SIG-M5 (cell line): ENCODE data around the gene ROR2.
"Not testable (repeated sequence)": the region's sequence is repeated elsewhere in the genome, so short reads cannot be mapped to it uniquely, and the experiment has no call there.

Source experiments
- DNase-seq: peaks from one replicate; lab custom pipeline; 2025; lab: John Stamatoyannopoulos, UW

Gene ROR2

DNA sequence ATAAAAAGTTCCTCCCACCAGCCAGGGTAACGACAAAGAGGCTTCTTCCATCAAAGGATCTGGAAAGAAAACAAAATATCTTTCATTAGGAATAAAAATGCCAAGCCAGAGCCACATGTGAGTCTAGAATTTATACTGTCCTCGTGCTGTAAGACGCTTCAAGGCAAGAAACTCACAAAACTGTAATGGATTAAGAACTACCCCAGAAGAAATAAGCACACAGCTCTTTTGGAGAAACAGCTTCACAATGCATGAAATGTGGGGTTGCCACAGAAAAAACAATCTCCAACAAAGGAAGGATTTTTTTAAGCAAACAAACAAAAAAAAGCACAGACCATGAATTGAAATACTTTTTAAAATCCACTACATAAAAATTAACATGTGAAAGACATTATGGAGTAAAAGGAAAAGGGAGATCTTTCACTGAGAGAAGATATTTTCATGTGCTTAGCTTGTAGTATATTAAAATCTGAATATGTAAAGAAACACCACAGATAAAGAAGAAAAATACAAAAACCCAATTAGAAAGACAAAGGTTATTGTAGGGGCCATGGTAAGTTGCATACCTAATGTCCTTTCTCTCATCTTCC is 385.9 kb downstream of the ROR2 start:
- DNase-seq = no peak

DNA sequence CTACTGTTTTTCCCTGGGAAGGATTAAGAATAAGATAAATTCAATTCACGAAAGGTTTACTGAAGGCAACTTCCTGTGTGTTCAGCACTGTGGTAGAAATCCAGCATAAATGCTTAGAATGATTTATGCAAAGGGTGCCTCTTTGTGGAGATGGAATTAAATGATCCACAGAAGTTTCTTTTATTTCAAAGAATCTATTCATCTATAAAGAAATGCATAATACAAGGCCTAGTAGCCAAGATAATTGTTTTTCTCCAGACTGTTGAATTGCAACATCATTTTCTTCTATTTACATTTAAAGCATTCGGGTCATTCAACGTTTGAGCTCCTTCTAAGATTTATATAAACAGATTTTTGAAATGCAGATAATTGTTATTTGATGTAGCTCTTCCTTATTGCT is 387.6 kb downstream of the ROR2 start:
- no peak for DNase-seq

DNA sequence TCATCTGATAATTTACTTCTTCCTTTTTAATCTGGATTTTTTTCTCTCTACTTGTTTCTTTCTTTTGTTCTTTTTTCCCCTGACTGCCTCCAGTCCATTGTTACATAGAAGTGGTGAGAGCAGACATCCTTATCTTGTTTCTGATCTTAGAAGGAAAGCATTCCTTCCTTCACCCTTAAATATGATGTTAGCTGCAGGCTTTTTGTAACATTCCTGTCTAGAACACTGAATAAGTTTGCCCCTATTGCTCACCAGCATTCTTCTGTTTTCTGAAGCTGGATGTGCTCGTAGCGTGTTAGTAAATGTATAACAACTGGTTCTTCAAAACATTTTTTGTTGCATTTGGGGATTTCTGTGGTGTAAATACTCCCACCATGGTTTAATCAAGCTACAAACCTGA is 389.7 kb downstream of the ROR2 start:
- DNase-seq = no peak

DNA sequence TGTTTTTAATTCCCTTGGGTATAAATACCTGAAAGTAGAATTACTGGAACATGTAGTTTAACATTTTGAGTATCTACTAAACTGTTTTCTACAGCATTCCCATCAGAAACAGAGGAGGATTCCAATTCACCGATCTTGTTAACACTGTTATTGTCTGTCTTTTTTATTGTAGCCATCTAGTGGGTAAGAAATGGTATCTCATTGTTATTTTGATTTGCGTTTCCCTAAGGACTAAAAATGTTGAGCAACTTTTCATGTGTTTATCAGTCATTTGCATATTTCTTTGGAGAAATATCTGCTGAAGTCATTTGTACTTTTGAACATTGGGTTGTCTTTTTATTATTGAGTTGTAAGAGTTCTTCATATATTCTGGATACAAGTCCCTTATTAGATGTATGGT is 391.1 kb downstream of the ROR2 start:
- no peak for DNase-seq

DNA sequence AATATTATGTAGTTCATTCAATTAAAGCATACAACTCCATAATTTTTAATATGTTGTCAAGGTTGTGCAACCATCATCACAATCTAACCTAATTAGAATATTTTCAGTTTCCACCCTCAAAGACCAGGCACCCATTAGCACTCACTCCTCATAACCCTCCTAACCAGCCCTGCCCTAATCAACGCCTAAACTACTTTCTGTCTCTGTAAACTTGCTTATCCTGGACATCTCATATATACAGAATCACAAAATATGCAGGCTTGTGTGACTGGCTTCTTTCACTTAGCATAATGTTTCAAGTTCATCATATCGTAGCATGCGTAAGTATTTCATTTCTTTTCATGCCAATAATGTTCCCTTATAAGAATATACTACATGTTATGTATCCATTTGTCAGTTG is 391.6 kb downstream of the ROR2 start:
- no peak for DNase-seq

DNA sequence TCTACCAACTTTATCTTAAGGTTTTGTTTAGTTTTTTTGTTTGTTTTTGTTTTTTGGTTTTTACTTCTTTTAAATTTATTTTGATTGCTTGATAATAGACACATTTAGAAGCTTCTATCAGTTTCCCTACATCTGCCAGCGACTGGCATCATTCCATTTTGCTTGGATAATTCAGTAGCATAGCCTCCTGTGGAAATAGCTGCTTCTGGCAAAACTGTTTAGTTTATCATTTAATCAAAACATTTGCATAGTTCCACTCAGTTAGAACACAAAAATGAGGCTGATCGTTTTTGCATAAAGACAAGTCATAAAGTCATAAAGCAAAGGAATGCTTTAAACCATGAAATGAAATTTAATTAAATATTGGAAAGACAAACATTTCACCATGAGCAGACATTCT is 392.7 kb downstream of the ROR2 start:
- DNase-seq = no peak

DNA sequence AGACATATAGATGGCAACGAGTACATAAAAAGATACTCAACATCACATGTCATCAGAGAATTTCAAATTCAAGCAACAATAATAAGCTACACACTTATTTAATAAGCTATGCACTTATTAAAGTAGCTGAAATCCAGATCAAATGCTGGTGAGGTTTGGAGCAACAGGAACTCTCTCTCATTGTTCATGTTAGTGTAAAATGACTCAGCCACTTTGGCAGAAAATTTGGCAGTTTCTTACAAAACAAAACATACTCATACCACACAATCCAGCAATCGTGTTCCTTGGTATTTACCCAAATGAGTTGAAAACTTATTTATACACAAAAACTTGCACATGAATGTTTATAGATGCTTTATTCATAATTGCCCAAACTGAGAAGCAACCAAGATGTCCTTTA is 394.9 kb downstream of the ROR2 start:
- DNase-seq = no peak

DNA sequence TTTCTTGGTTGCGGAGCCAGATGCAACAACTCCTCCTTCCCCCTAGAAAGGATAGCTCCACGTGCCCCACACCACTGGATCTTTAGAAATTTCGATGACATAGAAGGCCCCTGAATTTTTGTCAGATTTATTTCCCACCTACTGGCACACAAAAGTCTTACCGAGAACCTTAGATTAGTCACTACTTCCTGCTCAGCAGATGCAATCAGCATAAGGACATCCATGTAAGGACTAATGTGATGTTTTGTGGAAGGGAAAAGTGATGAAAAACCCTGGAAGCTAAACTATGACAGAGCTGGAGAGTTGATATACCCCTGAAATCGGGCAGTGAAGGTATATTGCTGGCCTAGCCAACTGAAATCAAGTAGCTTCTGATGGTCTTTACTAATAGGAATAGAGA is 400.9 kb downstream of the ROR2 start:
- no peak for DNase-seq

DNA sequence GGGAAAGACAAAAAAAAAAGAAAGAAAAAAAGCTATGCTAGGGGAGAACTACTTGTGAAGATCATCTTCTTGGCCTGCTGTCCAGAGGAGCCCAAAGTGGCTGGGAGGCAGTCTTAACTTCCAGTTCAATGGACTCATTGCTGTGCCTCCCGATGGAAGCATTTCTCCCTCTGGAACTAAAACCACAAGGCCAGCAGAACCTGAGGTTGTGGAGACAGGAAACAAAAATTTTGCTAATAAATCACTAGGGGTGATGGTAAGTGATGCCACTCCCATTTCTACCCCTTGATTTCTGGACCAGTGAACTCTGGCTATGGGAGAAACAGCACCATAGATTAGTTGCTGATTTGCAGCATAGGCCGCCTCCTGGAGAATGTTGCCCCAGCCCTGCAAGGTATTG is 402.9 kb downstream of the ROR2 start:
- DNase-seq = no peak

DNA sequence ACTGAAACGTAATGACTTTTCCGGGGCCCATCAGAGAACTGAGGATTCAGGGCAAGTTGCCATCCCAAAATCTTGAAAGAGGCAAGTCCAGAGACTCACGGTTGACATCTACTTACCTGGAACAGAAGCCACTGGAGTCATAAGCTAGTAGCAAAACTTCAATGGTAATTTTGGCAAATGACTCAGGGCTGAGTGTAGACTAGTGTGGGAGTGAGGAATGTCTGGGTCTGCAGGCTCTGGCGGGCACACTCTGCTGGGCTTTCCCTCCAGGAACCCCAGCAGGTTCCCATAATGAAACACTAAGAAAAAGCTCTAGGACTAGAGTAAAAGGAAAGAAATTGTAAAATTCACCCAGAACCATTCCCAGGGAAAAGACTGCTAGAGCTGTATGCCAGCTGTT is 403.5 kb downstream of the ROR2 start:
- no peak for DNase-seq

DNA sequence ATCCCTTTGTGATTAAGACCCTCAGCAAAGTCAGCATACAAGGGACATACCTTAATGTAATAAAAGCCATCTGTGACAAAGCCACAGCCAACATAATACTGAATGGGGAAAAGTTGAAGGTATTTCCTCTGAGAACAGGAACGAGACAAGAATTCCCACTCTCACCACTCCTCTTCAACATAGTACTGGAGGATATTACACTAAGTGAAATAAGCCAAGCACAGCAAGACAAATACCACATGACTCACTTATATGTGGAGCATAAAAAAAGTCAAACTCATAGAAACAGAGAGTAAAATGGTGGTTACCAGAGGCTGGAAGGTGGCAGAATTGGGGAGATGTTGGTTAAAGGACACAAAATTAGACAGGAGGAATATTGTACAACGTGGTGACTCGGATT is 408.3 kb downstream of the ROR2 start:
- no peak for DNase-seq

DNA sequence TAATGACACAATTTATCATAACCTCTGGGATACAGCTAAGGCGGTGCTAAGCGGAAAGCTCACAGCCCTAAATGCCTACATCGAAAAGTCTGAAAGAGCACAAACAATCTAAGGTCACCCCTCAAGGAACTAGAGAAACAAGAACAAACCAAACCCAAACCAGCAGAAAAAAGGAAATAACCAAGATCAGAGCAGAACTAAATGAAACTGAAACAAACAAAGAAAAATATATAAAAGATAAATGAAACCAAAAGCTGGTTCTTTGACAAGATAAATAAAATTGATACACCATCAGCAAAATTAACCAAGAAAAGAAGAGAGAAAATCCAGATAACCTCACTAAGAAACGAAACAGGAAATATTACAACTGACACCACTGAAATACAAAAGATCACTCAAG is 409.5 kb downstream of the ROR2 start:
- DNase-seq = not testable (repeated sequence)

DNA sequence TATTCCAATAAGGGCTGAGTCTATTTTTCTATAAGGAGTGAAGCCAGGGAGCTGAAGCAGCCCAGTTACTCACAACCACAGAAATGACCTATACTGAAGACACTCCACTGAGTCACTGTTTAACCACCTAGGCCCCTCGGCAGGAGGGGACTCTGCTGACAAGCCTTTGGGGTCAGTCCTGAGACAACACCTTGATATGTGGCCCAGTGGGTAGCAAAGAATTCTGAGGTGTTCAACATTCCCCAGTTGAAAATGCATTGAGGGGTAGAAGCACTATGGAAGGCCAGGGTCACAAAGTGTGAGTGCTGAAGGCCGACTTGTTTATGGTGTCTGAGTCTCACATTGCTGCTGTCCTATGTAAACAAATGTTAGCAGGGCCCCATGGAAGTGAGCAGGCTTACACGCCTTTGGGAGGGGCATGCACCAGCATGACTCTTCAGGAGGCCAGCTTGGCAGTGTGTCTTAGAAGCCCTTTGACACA is 413.8 kb downstream of the ROR2 start:
- DNase-seq = no peak

DNA sequence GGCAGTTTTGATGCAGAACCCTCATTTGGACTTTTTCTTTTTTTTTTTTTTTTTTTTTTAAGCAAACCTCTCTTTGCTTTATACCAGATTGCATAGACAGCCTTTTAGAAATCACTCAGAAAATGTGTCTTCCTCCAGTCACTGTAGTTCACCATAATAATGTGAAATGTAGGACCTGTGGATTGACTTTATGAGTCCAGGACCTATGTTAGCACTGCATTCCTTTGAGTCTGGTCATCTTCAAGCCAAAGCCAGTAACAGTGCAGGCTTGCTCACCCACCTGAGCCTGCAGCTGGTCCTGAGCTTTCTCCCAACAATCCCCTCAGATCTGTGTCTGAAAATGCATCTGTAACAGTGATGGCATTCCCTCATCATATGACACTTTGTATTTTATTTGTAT is 415.7 kb downstream of the ROR2 start:
- DNase-seq = no peak

DNA sequence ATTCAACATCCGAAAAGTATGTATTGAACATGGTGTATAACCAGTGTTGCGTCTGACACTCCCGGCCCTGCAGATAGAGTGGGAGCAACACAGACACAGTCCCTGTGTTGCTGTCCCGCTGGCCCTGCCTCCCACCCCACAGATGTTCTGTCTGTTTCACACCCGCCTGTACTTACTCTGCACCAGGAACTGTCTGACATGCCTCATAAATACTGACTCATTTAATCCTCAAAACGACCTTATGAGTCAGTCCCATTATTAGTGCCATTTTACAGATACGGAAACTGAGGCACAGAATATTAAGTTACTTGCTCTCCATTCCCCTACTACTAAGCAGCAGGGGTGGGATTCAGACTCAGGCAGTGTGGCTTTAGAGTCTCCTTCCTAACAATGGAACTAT is 416.6 kb downstream of the ROR2 start:
- no peak for DNase-seq

DNA sequence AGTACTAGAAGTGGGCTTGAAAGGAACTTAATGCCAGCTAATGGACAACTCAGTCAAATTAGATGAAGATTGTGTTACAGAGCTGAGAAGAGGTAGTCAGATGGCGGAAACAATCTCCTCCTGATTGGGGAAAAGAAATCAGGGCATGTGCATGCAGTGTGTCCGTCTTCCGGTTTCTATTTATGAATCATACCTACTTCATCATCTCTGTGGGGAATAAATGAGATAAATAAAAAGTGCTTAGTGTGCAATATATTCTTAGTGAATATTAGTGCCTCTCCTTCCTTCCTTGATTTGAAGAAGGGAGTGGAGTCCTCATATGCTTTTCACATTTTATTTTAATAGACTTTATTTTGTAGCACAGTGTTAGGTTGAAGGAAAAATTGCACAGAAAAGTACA is 417.7 kb downstream of the ROR2 start:
- no peak for DNase-seq

DNA sequence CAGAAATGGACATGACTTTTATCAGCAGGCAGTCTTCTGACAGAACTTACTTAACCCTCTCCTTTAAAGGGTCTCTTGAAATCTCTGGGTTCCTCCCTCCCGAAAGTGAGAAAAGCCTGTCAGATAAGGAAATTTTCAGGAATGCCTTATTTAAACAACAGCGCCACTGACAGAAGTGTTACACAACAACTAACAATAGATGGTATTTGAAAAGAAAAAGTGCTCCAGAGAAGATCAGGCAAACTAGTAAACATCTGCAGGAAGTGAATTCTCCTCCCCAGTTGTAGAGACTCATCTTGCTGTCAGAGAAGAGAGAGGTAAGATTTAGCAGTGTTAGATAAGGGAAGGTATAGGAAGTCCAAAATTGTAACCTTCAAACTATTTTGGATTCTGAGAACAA is 419.2 kb downstream of the ROR2 start:
- no peak for DNase-seq

DNA sequence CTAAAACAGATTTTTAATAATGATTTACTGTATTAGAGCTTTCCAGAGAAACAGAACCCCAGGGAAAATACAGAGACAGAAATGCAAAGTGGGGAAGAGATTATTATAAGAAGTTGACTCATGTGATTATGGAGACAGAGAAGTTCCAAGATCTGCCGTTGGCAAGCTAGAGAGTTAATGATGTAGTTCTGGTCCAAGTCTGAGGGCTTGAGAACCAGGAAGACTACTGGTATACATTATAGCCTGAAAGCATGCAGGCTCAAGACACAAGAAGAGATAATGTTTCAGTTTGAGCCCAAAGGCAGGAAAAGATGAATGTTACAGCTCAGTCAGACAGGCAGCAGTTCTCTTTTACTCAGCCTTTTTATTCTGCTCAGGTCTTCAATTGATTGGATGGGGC is 427.5 kb downstream of the ROR2 start:
- no peak for DNase-seq

DNA sequence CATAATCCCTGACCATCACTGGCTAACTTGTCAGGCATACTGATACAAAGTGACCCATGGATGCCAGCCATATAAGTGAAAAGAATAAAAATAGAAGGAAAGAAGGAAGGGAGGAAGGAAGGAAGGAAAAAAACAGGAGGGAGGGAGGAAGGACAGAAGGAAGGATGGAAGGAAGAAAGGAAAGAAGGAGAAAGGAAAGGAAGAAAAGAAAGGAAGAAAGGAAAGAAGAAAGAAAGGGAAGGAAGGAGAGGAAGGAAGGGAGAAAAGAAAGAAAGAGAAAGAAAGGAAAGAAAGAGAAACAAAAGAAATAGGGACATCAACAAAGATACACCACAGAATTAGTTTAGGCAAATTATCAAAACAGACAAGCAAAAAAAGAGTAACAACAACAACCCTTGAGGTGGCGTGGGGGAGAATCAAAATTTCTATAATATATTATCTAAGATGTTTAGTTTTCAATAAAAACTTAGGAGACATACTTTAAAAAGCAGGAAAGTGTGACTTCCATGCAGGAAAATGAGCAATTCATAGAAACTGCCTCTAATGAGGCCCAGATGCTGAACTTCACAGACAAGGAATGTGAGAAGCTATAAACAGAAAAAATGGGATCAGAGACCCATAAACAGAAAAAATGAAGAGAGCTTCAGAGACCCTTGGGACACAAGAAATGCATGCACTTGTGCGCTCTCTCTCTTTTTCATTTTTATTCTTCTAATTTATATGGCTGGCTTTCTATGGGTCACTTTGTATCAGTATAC is 430.3 kb downstream of the ROR2 start:
- DNase-seq = no peak

DNA sequence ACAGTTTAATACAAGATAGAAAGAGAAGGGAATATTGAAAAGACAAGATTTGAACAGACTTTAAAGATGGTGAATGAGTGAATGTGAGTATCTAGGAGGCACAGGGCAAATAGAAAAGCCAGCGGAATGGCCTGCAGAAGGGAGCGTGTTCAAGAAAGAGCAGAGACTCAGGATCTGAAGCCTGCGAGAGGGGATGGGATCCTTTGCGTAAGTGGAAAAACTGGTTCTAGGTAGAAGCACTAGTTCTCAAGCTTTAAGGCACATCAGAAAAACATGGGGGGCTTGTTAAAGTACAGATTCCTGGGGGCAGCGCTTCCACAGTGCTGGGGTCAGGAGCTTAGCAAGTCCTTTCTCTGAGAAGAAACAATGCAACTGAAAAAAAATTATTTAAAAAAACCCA is 431.6 kb downstream of the ROR2 start:
- DNase-seq = no peak

DNA sequence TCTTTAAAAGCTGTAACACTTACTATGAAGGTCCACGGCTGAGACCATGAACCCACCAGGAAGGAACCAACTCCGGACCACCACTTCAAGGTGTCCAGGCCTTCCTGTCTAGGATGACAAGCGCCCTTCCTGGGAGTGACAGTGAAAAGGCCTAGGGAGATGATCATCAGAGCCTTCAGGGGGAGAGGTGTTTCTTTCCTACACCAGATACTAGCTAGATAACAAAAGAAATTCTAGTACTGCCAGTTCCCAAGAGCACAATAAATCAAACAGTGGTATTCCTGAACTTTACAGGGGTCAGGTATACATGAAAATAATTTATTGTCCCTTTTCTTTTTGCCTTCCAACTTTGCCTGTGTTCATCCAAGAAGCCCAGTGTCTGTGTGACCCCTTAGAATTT is 432.2 kb downstream of the ROR2 start:
- no peak for DNase-seq

DNA sequence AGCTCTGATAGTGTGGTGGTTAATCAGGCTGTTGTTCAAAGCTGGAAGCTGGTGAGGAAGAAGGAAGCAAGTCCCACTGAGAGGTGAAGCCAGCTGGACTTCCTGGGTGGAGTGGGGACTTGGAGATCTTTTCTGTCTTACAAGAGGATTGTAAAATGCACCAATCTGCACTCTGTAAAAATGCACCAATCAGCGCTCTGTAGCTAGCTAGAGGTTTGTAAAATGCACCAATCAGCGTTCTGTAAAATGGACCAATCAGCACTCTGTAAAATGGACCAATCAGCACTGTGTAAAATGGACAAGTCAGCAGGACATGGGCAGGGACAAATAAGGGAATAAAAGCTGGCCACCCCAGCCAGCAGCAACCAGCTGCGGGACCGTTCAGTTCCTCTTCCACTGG is 432.7 kb downstream of the ROR2 start:
- not testable (repeated sequence) for DNase-seq

DNA sequence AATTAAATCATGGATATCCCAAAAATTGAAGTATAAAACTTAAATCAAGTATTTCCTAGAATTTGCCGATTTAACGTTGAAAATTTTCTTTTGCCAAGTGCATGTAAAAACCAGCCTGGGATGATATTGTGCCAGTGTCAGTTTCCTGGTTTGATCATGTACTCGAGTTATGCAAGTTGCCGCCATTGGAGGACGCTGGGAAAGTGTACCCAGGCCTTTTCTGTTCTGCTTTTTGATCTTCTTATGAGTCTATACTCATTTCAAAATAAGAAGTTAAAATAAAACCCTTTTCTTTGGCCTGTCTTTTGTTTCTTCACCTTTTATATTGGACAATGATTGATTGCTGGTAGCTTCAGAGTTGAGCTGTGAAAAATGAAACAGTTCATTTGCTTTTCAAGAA is 433.3 kb downstream of the ROR2 start:
- no peak for DNase-seq

DNA sequence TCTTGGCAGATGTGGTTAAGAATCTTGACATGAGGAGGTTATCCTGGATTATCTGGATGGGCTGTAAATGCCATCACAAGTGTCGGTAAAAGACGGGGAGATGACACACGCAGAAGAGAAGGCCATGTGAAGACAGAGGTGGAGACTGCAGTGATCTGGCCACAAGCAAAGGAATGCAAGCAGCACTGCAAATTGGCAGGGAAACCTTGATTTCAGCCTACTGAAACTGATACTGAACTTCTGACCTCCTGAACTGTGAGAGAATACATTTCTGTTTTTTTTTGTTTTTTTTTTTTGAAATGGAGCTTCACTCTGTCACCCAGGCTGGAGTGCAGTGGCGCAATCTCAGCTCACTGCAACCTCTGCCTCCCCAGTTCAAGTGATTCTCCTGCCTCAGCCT is 433.9 kb downstream of the ROR2 start:
- no peak for DNase-seq
